Adrenal gland (tissue), 12 donors: ENCODE results near the gene VSIG10L. TPM values are rescaled to one million over a fixed set of nuclear protein-coding genes. Genes with fewer than 3 reads are reported as not detected.

Experiments used
- DNase-seq, 7 donors: peaks; one replicate each; pipeline ENCODE4 v3.0.0-alpha.2; 2019 to 2020
- H3K27ac ChIP-seq, 5 donors: fragments of 200-600 bp; sonication (generic) in 4 of 5; 1 replicate in 3 of 5; 2 replicates in 2 of 5; pipeline versions ENCODE4 v1.5.1 to v1.8.0; 2016 to 2020; ENCODE audit warnings: mild to moderate bottlenecking in 1 of 5
- H3K27me3 ChIP-seq: fragments of 200-600 bp; 2 replicates; pipeline ENCODE4 v1.8.0; 2021
- H3K36me3 ChIP-seq, 2 donors: fragments of 200-600 bp; replicated peaks in 1 of 2; 1 replicate in 1 of 2; 2 replicates in 1 of 2; pipeline versions ENCODE4 v1.5.1 to v1.8.0; 2018 to 2022
- H3K4me1 ChIP-seq, 2 donors: fragments of 200-600 bp; replicated peaks in 1 of 2; 1 replicate in 1 of 2; 2 replicates in 1 of 2; pipeline versions ENCODE4 v1.5.1 to v1.8.0; 2018 to 2021
- H3K4me3 ChIP-seq, 4 donors: fragments of 200-600 bp; sonication (generic) in 3 of 4; one replicate each; pipeline ENCODE4 v1.5.1; 2016 to 2018
- H3K9me3 ChIP-seq, 3 donors: fragments of 200-600 bp; sonication (generic) in 1 of 3; replicated peaks in 1 of 3; 1 replicate in 2 of 3; 2 replicates in 1 of 3; pipeline versions ENCODE4 v1.5.1 to v1.8.0; 2016 to 2021
- POLR2A ChIP-seq, 2 donors: fragments of 450-650 bp; IDR thresholded peaks; one replicate each; pipeline ENCODE4 v1.6.1; 2017; ENCODE audit warnings: antibody characterized with exemption in 2 of 2, mild to moderate bottlenecking in 2 of 2, moderate library complexity in 1 of 2
- WGBS, 4 donors: extraction: QIAGEN DNeasy Blood & Tissue Kit in 2 of 4; methylation state at CpG; one replicate each; pipeline versions ENCODE4 v1.1.5 to v1.1.7; 2013 to 2017; 5-methylcytosine and 5-hydroxymethylcytosine counted together
- intact Hi-C, 2 donors: fragments of 100-400 bp; cut with DNase I; formaldehyde crosslinking; loops; one replicate each; pipeline versions ENCODE4 v1.14.1 to v1.15.0; 2022 to 2023
- polyA plus RNA-seq, 3 donors: library from polyadenylated mRNA; stranded (reverse); fragments of 200-250 nt in 2 of 3; fragments of 350-450 nt in 1 of 3; fragmentation: Illumina TruSeq in 1 of 3; extraction: RNeasy Lipid Tissue Mini Kit (QIAGEN cat#74804) in 1 of 3; gene quantifications; one replicate each; pipeline ENCODE4 v1.2.3, GENCODE V29; 2013 to 2014
- total RNA-seq, 9 donors: library from RNA; depleted of rRNA in 4 of 9; stranded (reverse); fragments of >200 nt in 4 of 9; fragments of 120-200 nt in 1 of 9; fragmentation: NEBNext Ultra II Directional in 1 of 9; extraction: Animal tissue kit (Norgen Biotek cat#: 25700) in 1 of 9; gene quantifications; one replicate each; pipeline versions ENCODE4 v1.1.0 to v1.2.4, GENCODE V29; 2013 to 2023
- TF ChIP-seq, protein P1 (sequence below), 6 experiments: fragments of 450-650 bp in 4 of 6; fragments of 200-600 bp in 2 of 6; sonication (generic) in 1 of 6; IDR thresholded peaks; 1 replicate in 5 of 6; 2 replicates in 1 of 6; pipeline versions ENCODE4 v1.5.1 to v1.8.0; 2016 to 2021; ENCODE audit warnings: antibody characterized with exemption in 6 of 6, mild to moderate bottlenecking in 2 of 6, moderate library complexity in 1 of 6
- donor health status: healthy with polysubstance abuse.
- donor health status: Bipolar disorder and iron deficiency.
- donor health status: DM: yes; HTN: yes; CAD: no.
- donor health status: DM: no; HTN: no; CAD: no.
- donor health status: DM: no; HTN: no; CAD: no.
- donor health status: DM: yes; HTN: yes; CAD: no.

The VSIG10L gene
- total and polyA plus RNA-seq, 12 donors = 1.0 to 6.0 (median 2.7) TPM

GRCh38 chr19:51386882-51387520 is 45.1 kb upstream of the VSIG10L start:
- no peaks in the 10 kb centered on the region for H3K36me3 ChIP-seq
- TF ChIP-seq POLR2A (IDR thresholded peaks at IDR 0.05) = no peak
- TF ChIP-seq, protein P1, sequence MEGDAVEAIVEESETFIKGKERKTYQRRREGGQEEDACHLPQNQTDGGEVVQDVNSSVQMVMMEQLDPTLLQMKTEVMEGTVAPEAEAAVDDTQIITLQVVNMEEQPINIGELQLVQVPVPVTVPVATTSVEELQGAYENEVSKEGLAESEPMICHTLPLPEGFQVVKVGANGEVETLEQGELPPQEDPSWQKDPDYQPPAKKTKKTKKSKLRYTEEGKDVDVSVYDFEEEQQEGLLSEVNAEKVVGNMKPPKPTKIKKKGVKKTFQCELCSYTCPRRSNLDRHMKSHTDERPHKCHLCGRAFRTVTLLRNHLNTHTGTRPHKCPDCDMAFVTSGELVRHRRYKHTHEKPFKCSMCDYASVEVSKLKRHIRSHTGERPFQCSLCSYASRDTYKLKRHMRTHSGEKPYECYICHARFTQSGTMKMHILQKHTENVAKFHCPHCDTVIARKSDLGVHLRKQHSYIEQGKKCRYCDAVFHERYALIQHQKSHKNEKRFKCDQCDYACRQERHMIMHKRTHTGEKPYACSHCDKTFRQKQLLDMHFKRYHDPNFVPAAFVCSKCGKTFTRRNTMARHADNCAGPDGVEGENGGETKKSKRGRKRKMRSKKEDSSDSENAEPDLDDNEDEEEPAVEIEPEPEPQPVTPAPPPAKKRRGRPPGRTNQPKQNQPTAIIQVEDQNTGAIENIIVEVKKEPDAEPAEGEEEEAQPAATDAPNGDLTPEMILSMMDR (IDR thresholded peaks at IDR 0.05) = no peak
- H3K27me3 ChIP-seq = no peaks in the 10 kb centered on the region
- 52 to 67% (median 64%) methylated on average over 4 to 14 of the region's 14 CpGs for WGBS, 4 donors
- no peak for DNase-seq
- intact Hi-C loops = no loop called here
- no peaks in the 10 kb centered on the region for H3K4me1 ChIP-seq
- no peak overlapping the region for H3K4me3 ChIP-seq
- H3K27ac ChIP-seq = no peak overlapping the region
- H3K9me3 ChIP-seq = no peaks in the 10 kb centered on the region

- H3K4me3 ChIP-seq = no peak overlapping the region
- H3K9me3 ChIP-seq = no peaks in the 10 kb centered on the region
- no peak for TF ChIP-seq POLR2A (IDR thresholded peaks at IDR 0.05)
- TF ChIP-seq, protein P1 (IDR thresholded peaks at IDR 0.05) = no peak
- 91 to 97% (median 95%) methylated on average over 3 to 4 of the region's 4 CpGs for WGBS, 4 donors
- no peak overlapping the region for H3K27ac ChIP-seq
- no peaks in the 10 kb centered on the region for H3K27me3 ChIP-seq
- no peaks in the 10 kb centered on the region for H3K4me1 ChIP-seq
- intact Hi-C loops = no loop called here
- DNase-seq = no peak
- no peaks in the 10 kb centered on the region for H3K36me3 ChIP-seq
Observed at GRCh38 chr19:51382004-51382403, 40.1 kb upstream of the VSIG10L start.

DNA sequence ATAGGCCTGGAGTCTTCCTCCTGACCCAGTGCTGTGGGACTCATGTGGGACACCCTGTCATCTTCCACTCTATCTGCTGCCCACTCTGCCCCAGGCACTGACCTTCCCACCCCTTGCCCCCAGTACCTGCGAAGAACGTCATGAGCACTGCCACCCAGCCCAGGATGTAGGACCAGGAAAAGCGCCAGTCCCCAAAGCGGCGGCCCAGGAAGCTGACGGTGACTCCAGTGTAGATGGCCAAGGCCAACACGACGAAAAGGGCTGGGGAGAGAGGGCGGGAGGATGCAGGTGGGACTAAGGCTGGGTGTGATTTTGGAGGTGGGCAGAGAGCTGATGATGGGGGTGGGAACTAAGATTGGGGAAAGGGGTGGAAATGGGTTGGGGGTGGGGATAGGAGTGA is 38.4 kb upstream of the VSIG10L start:
- no peaks in the 10 kb centered on the region for H3K4me1 ChIP-seq
- H3K9me3 ChIP-seq = no peaks in the 10 kb centered on the region
- TF ChIP-seq, protein P1 (IDR thresholded peaks at IDR 0.05) = no peak
- no peak for TF ChIP-seq POLR2A (IDR thresholded peaks at IDR 0.05)
- H3K27me3 ChIP-seq = no peaks in the 10 kb centered on the region
- H3K27ac ChIP-seq = no peak overlapping the region
- no peak overlapping the region for H3K4me3 ChIP-seq
- no peak for DNase-seq
- 90 to 95% (median 94%) methylated on average over 6 to 9 of the region's 9 CpGs for WGBS, 4 donors
- intact Hi-C loops = no loop called here
- no peaks in the 10 kb centered on the region for H3K36me3 ChIP-seq

GRCh38 chr19:51377422-51377821 is 35.5 kb upstream of the VSIG10L start:
- Histone ChIP-seq H3K4me1 (no peaks in the 10 kb centered on the region), H3K36me3 (no peaks in the 10 kb centered on the region), H3K9me3 (no peaks in the 10 kb centered on the region), H3K27me3 (no peaks in the 10 kb centered on the region), H3K27ac (no peak overlapping the region), H3K4me3 (no peak overlapping the region)
- no peak for DNase-seq
- intact Hi-C loops = no loop called here
- TF ChIP-seq POLR2A (IDR thresholded peaks at IDR 0.05) = no peak
- TF ChIP-seq, protein P1 (IDR thresholded peaks at IDR 0.05) = no peak
- whole genome bisulfite sequencing, 4 donors = 80 to 92% (median 85%) methylated on average over 2 of the region's 2 CpGs
